T-helper 9 cell (primary cell): ENCODE results near the gene BPIFB3.
"Not testable (repeated sequence)": the region's sequence is repeated elsewhere in the genome, so short reads cannot be mapped to it uniquely, and the experiment has no call there.

Experiments used
- DNase-seq: peaks from one replicate; pipeline ENCODE4 v3.0.0-alpha.2; 2020

BPIFB3 gene

DNA sequence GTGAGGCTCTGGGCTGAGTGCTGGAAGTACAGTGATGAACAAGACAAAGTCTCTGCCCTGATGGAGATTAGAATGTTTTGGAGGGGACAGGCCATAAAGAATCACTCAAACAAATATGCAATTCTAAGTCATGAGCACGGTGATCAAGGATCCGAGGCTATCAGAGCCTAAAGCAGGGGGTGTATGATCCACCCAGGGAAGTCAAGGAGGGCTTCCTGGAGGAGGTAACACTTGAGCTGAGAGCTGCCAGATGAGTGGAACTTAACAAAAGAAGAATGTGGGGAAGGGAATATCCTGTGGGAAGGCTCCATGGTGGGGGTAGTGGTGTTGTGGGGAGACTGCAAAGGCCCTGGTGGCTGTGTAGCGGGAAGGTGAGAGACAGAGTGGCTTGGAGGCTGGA lies 38.0 kb downstream of the BPIFB3 start:
- no peak for DNase-seq

DNA sequence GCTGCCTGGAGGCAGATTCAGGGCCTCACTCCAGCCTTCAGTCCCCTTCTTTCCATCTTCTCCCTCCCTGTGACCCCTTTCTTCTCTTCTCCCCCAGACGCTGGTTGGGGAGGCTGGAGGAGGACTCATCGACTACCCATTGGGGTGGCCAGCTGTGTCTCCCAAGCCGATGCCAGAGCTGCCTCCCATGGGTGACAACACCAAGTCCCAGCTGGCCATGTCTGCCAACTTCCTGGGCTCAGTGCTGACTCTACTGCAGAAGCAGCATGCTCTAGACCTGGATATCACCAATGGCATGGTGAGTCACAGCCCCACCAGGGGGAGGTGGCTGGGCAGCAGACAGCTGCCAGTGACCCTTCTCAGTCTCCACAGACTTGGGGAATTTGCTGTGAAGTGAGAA lies 38.7 kb downstream of the BPIFB3 start:
- no peak for DNase-seq

DNA sequence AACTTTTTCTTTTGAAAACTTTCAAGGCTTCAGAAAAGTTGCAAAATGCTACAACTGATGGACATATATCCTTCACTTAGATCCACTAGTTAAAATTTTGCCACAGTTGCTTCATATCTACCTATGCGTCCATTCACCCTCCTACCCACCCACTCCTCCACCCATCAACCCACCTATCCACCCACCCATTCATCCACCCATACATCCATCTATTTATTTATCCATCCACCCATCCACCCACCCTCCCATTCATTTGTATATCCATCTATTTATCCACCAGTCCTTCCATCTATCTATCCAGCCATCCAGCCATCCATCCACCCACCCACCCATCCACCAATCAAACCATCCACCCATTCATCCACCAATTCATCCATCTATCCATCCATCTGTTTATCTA lies 39.4 kb downstream of the BPIFB3 start:
- DNase-seq = no peak

DNA sequence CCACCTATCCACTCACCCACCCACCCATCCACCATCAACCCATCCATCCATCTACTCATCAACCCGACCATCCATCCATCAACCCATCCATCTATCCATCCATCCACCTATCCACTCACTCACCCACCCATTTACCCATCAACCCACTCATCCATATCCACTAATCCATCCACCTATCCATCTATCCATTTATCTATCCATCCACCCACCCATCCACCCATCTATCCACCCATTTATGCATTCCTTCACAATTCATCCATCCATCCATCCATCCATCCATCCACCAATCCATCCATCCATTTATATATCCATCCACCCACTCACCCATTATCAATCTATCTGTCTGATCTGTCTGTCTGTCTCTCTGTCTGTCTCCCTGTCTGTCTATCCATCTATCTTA lies 39.9 kb downstream of the BPIFB3 start:
- no peak for DNase-seq

- DNase-seq = no peak
These were observed 41.5 kb downstream of the BPIFB3 start for GRCh38 chr20:33095249-33095648.

DNA sequence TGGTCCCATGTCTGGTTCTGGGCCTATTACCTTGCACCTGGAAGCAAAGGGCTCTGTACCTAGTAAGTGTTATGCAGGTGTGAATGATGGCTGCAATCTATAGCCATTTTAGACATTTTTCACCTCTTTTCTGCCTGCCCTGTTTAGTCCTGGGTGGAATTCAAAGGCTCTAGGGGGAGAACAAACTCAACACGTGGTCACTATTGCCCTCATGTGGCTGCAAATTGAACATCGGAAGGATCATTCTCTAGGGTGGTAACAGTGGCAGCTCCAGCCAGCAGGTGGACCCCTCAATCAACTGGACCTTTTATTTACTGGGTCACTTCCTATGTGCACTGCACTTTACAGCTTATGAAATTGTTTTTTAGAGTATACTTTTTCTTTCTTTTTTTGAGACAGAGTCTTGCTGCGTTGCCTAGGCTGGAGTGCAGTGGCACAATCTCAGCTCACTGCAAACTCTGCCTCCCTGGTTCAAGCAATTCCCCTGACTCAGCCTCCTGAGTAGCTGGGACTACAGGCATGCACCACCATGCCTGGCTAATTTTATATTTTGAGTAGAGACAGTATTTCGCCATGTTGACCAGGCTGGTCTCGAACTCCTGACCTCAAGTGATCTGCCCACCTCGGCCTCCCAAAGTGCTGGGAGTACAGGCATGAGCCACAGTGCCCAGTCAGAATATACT lies 42.3 kb downstream of the BPIFB3 start:
- not testable (repeated sequence) for DNase-seq

GRCh38 chr20:33097001-33097400 lies 43.3 kb downstream of the BPIFB3 start:
- DNase-seq = no peak

DNA sequence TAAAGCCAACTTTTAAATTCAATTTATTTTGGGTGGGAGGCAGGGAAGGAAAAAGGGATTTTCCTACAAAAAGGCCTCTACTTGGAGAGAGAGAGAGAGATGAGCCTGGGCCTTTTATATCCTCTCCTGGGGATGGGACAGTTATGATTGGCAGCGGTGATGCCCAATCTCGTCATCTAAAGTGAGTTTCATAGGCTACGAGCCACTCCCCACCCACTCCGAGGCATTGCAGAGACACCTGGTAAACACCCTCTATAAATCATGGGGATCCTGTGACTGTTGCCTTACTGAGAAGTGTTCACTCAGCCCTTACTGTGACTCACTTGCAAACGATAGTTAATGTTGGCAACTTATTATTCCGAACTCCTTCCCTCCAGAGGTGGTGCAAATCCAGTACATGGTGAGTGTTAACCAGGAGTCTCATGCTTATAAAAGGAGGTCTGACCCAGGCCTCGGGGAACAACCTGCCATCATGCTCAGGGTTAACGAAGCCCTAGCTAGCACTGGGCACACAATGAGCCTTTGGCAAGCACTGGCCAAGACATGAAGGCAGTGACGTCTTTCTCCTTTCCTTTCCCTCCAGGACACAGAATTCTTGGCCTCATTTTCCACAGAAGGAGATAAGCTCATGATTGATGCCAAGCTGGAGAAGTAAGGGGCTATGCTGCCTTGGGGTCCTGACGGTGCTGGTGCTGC lies 46.3 kb downstream of the BPIFB3 start:
- DNase-seq = no peak

- no peak for DNase-seq
These were observed 49.9 kb downstream of the BPIFB3 start for GRCh38 chr20:33103556-33103955.

- DNase-seq = no peak
These were observed 50.6 kb downstream of the BPIFB3 start for GRCh38 chr20:33104336-33104735.

GRCh38 chr20:33105316-33105924 lies 51.7 kb downstream of the BPIFB3 start:
- DNase-seq = no peak

GRCh38 chr20:33106058-33106620 lies 52.4 kb downstream of the BPIFB3 start:
- DNase-seq = not testable (repeated sequence)

GRCh38 chr20:33108661-33109060 lies 55.0 kb downstream of the BPIFB3 start:
- DNase-seq = no peak

DNA sequence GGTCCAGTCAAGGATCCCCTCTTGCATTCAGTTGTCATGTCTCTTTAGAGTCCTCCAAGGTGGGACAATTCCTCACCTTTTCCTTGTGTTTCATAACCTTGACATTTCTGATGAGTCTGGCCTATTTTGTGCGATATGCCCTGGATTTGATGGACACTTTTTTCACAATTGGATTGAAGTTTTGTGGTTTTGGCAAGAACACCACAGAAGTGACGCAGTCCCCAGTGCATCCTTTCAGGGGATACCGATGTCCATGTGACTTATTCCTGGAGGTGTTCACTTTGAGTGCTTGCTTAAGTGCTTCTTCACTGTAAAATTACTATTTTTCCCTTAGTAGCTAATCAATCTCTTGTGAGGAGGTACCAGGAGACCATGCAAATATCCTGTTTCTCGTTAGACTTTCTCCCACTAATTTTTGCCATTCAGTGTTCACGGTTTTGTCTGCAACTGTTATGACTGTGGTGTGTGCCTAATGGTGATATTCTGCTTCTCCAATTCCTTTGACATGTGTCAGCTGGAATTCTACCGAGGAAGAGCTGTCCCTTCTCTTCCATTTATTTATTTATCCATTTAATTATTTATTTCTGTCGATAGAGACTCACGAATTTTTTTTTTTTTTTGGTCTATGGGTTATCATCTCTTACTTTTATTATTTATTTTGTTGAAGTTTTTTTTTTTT lies 56.6 kb downstream of the BPIFB3 start:
- no peak for DNase-seq

- DNase-seq = no peak
These were observed 57.6 kb downstream of the BPIFB3 start for GRCh38 chr20:33111306-33111705.

DNA sequence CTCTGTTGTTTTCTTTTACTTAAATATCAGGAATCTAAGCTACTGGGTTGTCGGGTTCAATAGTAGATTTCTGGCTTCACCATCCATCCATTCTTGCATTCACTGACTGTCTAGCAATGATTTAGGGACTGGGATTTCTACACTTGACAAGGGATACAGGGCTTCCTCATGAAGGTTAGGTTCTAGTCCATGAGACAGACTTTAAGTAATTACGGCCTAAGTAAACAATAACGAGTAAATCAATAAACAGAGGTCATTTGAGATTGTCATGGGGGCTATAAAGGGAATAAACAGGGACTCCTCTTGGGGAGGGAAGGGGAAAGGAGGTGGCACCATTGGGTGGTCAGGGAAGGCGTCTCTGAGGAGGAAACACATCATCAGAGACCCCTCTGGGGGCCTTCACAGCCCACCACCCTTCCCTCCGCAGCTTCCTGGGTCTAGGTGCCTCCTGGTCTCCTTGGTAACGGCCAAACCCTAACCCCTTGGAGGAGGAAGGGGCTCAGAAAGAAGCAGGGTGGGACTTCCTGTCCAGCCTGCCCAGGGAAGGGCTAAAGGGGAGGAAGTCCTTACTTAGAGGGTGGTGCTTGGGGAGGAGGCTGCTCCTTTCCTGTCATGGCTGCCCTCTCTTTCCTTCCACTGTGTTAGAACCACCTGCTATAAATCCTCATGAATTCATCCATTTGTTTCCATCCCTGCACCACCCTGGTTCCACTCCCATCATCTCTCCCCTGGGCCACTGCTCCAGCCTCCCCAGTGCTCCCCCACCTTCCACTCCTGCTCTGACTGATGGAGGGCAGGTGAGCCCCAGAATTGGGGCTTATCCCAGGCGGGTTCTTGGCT lies 59.1 kb downstream of the BPIFB3 start:
- DNase-seq = no peak

- no peak for DNase-seq
These were observed 59.7 kb downstream of the BPIFB3 start for GRCh38 chr20:33113387-33113908.

DNA sequence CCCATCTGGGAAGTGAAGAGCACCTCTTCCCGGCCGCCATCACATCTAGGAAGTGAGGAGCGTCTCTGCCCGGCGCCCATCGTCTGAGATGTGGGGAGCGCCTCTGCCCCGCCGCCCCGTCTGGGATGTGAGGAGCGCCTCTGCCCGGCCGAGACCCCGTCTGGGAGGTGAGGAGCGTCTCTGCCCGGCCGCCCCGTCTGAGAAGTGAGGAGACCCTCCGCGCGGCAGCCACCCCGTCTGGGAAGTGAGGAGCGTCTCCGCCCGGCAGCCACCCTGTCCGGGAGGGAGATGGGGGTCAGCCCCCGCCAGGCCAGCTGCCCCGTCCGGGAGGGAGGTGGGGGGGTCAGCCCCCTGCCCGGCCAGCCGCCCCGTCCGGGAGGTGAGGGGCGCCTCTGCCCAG lies 61.8 kb downstream of the BPIFB3 start:
- DNase-seq = not testable (repeated sequence)

- DNase-seq = no peak
These were observed 66.3 kb downstream of the BPIFB3 start for GRCh38 chr20:33119725-33120720.

DNA sequence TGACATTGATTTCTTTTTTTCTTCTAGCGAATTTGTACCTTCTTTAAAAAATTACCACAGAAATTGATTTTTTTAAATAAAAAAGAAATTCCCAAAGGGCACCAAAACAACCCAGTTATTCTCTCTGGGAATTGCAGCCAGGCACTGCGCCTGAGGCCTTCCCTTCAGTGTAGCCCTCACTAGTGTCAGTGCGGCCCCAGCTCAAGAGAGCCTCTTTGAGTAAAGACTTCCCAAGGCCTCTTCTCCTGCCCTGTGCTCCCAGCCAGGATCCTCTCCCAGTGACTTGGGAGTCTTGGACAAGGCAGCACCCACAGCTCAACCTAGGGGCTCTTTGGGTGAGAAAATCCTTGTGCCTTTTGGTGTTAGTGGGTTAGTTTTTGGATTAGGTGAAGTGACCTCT lies 67.2 kb downstream of the BPIFB3 start:
- DNase-seq = no peak

DNA sequence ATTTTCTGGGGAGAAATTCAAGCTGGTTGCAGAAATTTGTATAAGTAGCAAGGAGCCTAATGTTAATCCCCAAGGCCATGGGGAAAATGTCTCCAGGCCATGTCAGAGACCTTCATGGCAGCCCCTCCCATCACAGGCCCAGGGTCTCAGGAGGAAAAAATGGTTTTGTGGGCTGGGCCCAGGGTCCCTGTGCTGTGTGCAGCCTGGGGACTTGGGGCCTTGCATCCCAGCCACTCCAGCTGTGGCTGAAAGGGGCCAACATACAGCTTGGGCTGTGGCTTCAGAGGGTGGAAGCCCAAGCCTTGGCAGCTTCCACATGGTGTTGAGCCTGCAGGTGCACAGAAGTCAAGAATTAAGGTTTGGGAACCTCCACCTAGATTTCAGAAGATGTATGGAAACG lies 68.6 kb downstream of the BPIFB3 start:
- DNase-seq = not testable (repeated sequence)
